ENCODE data around the gene GATB.

The GATB gene

DNA sequence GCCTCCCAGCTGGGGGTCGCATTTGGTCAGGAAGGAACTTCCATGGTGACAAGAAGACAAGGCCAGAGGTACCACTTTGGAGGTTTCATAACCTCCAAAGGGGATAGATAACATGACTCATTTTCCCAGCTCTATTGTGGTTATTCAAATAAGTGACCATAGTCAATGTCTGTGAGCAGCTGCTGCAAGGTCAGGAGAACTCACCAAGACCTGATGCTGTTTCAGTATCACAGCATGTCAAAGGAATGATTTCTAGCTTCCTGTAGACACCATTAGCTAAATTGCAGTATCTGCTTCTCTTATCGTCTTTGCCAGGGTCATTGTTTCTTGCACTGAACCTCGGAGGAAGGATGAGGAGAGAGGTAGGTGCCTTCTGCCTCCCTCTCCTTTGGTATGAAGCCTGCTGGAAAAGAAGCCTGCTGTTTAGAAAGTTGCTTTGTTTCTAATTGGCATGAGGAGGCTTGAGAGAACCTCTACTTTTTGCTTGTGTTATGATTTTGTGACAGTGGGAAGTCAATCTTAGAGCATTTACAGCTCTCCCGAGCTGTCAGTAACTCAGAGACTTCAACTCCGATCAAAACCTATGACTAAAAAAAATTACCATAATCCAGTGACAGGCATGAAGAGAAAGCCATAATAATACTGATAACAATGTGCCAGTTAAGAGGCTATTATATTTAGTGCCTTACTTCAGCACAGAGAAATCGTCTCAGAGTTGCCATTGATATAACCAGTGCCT is 38.0 kb upstream of the GATB start:
- no peak for DNase-seq
- TF ChIP-seq GATA1 (IDR thresholded peaks at IDR 0.05; ENCODE audit: low read depth, low read length) (no peak), POLR2A (IDR thresholded peaks at IDR 0.05; ENCODE audit: low read length) (no peak)

DNA sequence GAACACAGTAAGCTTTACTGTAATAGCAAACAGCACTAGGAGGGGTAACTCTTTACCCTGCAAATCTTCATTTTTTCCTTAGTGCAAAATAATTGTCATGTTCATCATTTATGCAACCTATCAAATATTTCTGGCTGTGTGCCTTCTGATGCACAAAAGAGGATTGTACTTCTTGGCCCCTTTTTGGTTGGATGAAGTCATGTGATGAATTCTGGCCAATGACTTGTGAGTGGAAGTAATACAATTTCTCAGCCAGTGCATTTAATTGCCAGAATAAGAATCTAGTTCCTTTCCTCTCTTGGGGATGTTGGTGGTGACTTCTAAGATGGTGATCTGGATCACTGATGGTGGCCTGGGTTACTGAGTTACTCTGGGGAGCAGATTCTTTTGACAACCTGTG is 37.0 kb upstream of the GATB start:
- DNase-seq: no peak
- TF ChIP-seq GATA1 (IDR thresholded peaks at IDR 0.05; ENCODE audit: low read depth, low read length): no peak
- no peak for TF ChIP-seq POLR2A (IDR thresholded peaks at IDR 0.05; ENCODE audit: low read length)

DNA sequence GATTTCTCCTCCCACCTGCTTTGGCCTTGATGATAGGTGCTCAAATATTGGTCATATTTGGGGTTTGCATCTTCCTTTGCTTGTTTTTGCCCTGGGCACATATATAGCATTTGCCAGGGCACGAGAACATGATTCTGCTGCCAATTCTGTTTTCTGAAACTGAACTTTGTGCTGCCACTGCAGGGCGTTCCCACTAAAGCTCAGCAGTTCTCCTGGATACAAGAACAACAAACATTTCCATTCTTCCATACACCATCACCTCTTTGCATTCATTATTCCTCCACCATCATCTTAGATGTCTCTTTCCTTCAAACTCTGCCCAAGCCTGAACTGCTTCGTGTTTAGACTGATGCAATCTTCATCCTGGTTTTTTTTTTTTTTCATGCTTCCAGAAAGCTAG is 36.3 kb upstream of the GATB start:
- no peak for DNase-seq
- no peak for TF ChIP-seq GATA1 (IDR thresholded peaks at IDR 0.05; ENCODE audit: low read depth, low read length)
- TF ChIP-seq POLR2A (IDR thresholded peaks at IDR 0.05; ENCODE audit: low read length): no peak

DNA sequence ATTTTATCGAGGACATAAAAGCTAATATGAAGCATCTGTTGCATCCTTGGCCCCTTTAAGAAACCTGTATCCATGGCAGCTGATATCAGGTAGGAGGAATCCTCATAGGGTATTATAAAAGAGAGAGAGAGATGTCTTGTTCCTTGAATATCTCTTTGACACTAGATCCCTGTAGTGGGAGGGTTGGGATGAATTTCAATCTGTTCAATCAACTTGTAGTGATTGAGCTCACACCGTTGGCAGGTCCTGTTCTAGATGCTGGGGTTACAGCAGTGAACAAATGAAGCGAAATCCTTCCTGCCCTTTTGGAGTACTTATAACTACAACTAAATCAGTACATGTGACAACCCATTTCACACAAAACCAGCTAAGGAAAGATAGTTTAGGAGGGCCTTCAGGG is 35.3 kb upstream of the GATB start:
- no peak for DNase-seq
- no peak for TF ChIP-seq GATA1 (IDR thresholded peaks at IDR 0.05; ENCODE audit: low read depth, low read length)
- no peak for TF ChIP-seq POLR2A (IDR thresholded peaks at IDR 0.05; ENCODE audit: low read length)

DNA sequence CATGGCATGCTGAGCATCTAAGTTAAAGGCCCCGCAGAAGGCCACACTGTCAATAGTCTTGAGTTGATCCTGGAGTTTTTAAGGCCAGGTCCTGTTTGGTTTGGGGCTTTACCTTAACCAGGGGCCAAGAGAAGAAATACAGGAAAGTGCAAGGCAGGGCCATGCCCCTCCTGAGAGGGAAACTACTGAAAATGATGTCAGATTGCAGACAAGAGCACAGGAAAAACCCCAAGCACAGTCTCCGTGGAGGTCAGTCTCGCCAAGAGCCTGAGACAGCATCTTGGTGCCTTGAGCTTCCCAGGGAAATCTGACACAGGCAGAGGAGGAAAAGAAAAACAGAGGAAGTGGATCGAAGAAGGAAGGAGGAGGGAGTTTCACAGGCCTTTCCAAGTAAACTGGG is 32.2 kb upstream of the GATB start:
- TF ChIP-seq POLR2A (IDR thresholded peaks at IDR 0.05; ENCODE audit: low read length) (no peak), GATA1 (IDR thresholded peaks at IDR 0.05; ENCODE audit: low read depth, low read length) (no peak)
- no peak for DNase-seq

DNA sequence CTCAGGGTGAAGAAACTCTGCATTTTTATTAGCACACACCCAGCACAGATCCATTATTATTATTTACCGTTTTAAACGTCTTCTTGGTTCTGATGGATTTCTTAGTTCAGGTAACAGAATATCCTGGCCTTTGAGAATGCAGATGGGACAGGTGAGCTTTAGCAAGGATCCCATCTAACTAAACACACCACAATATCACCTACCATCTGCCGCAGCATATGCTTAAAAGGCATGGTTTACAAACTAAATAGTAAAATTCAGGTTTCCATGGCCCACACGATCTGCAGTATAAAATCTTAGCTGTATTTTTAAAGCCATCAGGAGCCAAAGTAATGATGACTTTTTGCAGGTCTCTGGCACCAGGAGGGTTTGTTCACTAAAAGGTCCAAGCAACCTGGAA is 31.7 kb upstream of the GATB start:
- TF ChIP-seq POLR2A (IDR thresholded peaks at IDR 0.05; ENCODE audit: low read length): no peak
- no peak for TF ChIP-seq GATA1 (IDR thresholded peaks at IDR 0.05; ENCODE audit: low read depth, low read length)

DNA sequence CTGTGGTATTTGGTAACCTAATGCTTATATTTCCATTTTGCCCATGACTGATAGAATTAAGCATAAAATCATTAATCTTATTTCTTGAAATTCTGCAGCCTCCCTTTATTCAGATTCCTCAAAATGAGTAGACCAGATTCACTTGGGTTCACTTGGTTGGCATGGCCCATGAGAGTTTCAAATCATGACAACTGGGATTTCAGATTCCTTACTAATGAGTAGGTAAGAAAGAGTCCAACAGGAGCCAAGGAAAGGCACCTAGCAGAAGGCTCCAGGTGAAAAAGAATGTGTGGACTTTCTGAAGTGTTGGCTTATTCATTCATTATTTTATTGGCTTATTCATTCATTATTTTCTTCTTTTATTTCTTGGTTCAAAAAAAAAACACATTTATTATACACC is 27.2 kb upstream of the GATB start:
- no peak for DNase-seq
- TF ChIP-seq GATA1 (IDR thresholded peaks at IDR 0.05; ENCODE audit: low read depth, low read length) (no peak), POLR2A (IDR thresholded peaks at IDR 0.05; ENCODE audit: low read length) (no peak)

More for the DNA sequence above, 31.7 kb upstream of the GATB start:
- DNase-seq: no peak

DNA sequence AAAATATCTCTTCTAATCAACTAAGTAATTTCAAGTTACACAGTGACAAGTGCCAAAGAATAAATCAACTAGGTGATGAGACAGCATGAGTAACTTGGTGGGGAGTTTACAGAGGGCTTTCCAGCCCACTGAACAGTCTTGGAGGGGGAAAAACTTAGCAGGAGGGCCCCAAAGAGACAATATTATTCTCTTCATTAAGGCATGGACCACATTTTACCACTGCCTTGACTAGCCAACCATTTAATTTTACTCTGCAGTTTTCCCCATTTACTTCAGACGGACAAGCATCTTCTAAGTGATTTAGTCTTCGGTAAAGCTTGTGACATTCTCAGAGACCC is 25.3 kb upstream of the GATB start:
- no peak for DNase-seq
- no peak for TF ChIP-seq POLR2A (IDR thresholded peaks at IDR 0.05; ENCODE audit: low read length)
- TF ChIP-seq GATA1 (IDR thresholded peaks at IDR 0.05; ENCODE audit: low read depth, low read length): no peak

DNA sequence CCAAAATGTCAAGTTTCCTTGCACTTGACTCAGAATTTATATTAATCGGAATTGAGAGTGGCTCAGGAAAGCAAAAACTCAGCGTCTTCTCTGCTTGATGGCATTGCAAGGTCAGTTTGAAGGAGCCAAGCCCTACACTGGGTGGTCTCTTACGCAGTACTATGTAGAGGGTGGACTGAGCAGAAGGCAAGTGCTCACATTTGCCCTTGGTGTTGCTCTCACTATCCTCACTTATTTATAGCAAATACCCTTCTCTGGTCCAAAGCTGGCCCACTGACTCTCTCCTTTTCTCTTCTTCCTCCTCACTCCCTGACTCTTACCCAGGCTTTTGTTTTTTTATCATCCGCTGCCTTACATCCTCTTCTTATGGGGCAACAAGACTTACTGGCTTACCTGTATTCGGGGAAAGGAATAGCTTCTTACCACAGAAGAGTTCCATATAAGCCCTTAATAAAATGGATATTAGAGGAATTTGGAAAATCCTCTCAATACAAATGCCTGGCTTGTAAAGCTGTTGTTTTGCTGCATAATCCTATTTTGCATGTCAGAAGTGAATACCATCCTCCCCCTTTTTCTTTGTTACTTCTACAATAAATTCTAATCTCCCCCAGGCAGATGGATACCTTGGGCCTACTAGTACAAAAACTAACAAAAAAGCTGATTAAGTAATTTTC is 24.8 kb upstream of the GATB start:
- no peak for DNase-seq
- TF ChIP-seq POLR2A (IDR thresholded peaks at IDR 0.05; ENCODE audit: low read length) (no peak), GATA1 (IDR thresholded peaks at IDR 0.05; ENCODE audit: low read depth, low read length) (no peak)

DNA sequence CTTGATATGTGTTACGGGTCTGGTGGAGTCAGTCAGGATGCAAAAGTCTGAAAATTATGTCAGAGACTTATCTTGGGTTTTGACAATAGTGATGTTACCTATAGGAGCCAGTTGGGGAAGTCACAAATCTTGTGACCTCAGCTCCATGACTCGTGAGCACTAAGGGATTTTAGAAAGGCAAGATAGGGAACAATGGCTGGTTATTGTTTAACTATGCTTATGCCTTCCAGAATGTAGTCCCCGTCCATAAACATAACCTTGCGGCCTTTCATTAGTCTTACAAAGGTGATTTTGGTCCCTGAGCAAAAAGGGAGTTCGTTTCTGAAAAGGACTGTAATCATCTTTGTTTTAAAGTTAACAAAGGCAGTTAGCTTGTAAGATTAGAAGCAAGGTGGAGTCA is 23.9 kb upstream of the GATB start:
- TF ChIP-seq GATA1 (IDR thresholded peaks at IDR 0.05; ENCODE audit: low read depth, low read length) (no peak), POLR2A (IDR thresholded peaks at IDR 0.05; ENCODE audit: low read length) (no peak)
- no peak for DNase-seq

DNA sequence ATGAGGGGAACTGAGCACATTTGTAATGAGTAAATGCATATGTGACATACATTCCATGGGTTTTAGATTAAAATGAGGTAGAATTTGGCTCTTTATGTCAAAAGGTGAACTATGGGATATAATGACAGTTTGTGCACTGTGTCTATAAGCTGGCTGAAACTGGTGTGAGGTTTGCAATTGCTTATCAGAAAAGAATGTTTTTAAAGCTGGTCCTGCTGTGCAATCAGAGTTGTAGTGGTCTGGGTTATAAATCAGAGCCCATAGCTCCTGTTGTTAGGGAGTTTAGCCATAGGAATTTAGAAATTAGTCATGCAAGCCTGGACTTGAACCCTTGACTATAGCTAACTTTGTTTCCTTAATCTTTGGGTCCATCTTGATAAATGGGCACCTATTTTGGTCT is 23.1 kb upstream of the GATB start:
- no peak for TF ChIP-seq GATA1 (IDR thresholded peaks at IDR 0.05; ENCODE audit: low read depth, low read length)
- TF ChIP-seq POLR2A (IDR thresholded peaks at IDR 0.05; ENCODE audit: low read length): no peak
- DNase-seq: no peak

DNA sequence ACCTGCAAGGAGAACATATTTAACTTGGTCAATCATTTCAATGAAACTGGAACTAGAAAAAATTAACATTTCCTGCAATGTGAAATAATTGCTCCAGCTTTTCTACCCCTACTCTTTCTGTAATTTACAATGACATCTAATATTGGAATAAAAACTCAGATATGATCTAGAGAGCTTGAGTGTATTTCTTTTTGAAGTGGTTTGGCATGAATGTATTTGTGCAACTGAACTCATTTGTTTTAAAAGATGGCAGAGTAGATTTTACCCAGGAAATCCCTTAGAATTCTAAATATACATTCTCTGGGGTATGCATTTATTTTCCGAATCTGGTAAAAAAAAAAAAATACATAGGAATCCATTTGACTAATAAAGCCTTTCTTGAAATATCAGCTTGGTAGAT is 21.5 kb upstream of the GATB start:
- TF ChIP-seq POLR2A (IDR thresholded peaks at IDR 0.05; ENCODE audit: low read length) (no peak), GATA1 (IDR thresholded peaks at IDR 0.05; ENCODE audit: low read depth, low read length) (no peak)

DNA sequence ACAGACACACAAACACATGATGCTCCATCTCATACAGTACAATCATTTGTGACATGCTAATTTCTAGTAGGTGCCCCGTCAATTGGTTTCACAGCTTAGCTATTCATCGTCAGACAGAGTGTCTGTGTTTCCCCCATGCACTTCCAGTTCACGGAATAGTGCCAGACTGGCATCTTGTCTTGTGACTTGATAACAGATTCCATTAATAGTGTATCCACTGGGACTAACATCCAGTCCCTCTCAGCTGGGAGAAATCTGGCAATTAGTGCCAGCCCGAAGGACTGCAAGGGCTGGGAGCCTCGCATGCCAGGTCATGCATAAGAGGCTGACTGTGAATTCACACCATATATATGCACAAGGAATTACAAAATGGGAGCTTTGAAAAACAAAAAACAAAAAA is 20.2 kb upstream of the GATB start:
- DNase-seq: no peak
- no peak for TF ChIP-seq GATA1 (IDR thresholded peaks at IDR 0.05; ENCODE audit: low read depth, low read length)
- no peak for TF ChIP-seq POLR2A (IDR thresholded peaks at IDR 0.05; ENCODE audit: low read length)

More for the DNA sequence above, 21.5 kb upstream of the GATB start:
- DNase-seq: no peak

DNA sequence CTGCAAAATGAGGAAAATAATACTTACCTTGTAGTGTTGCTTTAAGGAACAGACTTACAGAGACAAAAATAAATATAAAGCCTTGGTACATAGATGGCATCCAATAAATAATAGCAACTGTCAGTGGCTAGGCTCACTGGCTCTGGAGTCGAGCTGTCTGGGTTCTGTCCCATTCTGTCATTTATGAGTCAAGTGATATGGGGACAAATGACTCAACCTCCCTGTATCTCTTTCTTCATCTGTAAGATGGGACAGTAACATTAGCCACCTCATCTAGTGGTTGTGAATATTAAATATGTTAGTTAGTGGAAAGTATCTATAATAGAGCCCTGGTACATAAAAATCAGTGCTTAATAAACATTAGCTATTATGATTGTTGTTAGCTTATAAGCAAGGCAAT is 16.7 kb upstream of the GATB start:
- no peak for DNase-seq
- TF ChIP-seq POLR2A (IDR thresholded peaks at IDR 0.05; ENCODE audit: low read length) (no peak), GATA1 (IDR thresholded peaks at IDR 0.05; ENCODE audit: low read depth, low read length) (no peak)

DNA sequence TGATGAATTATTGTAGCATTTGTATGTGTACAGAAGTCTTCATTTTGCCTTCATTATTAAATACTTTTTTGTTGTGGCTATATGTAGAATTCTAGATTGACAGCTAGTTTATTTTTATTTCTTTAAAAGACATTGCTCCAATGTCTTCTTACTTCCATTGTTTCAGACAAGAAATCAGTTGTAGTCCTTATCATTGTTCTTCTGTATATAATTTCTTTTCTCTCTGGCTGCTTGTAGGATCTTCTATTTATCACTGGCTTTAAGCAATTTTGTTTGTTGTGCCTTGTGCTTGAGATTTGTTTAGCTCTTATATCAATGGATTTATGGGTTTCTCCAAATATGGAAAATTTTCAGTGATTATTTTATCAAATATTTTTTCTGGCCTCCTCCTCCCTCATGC is 13.5 kb upstream of the GATB start:
- no peak for TF ChIP-seq POLR2A (IDR thresholded peaks at IDR 0.05; ENCODE audit: low read length)
- TF ChIP-seq GATA1 (IDR thresholded peaks at IDR 0.05; ENCODE audit: low read depth, low read length): no peak
- DNase-seq: no peak
